ENCODE measurements around the gene GNA12. TPM values are rescaled to one million over a fixed set of nuclear protein-coding genes. Genes with fewer than 3 reads are reported as not detected.

GNA12 gene
- total RNA-seq, 1 experiment from 2014 or later: 15.0 TPM

- POLR2A ChIA-PET (ENCODE audit: unreplicated experiment): interaction anchor here (0.5 to 0.6 kb wide), 2 partner anchors 18 to 78 kb away, joined by 3 read pairs; no protein-coding TSS in a partner anchor
- Histone ChIP-seq H3K27ac (ENCODE audit: low read length) (peak overlapping the region; percentile 92), H3K36me3 (ENCODE audit: low read depth, low read length) (no peaks in the 10 kb centered on the region), H3K4me1 (ENCODE audit: insufficient read depth, low read length) (peaks cover 41% of the 10 kb centered on the region), H3F3A (ENCODE audit: low read length, unreplicated experiment) (peaks cover 4% of the 10 kb centered on the region), H2AFZ (ENCODE audit: low read length) (no peak overlapping the region), H3K4me3 (ENCODE audit: low read length) (peak overlapping the region; percentile 56), H3K9me2 (replicated peaks; ENCODE audit: low read length) (no peaks in the 10 kb centered on the region), H3K4me2 (ENCODE audit: low read length) (peak overlapping the region; percentile 84), H3K27me3 (ENCODE audit: low read length) (no peaks in the 10 kb centered on the region), H3K9me3 (ENCODE audit: low read length) (no peaks in the 10 kb centered on the region), H3K9ac (ENCODE audit: low read length) (peak overlapping the region; percentile 74), H4K20me1 (ENCODE audit: low read length) (no peaks in the 10 kb centered on the region), H3K79me2 (ENCODE audit: low read length) (peaks cover 92% of the 10 kb centered on the region)
- intact Hi-C loops (cut with micrococcal nuclease): loop anchor here (1.0 to 5.0 kb wide), 4 partner anchors 19 to 44 kb away; partner anchors contain the start of gene GNA12
- BruUV-seq (replicated peaks): no TSS peak
- ATAC-seq: peak; percentile 52
- TF ChIP-seq CTCF (conservative IDR thresholded peaks at IDR 0.05; ENCODE audit: low read depth, low read length) (no peak), EZH2 (IDR thresholded peaks at IDR 0.05; ENCODE audit: low read length, unreplicated experiment) (no peak), EZH2phosphoT487 (IDR thresholded peaks at IDR 0.05; ENCODE audit: borderline replicate concordance, low read length) (no peak)
- peak; percentile 59 for DNase-seq
- CTCF ChIA-PET: interaction anchor here (0.6 to 1.2 kb wide), 7 partner anchors 19 to 74 kb away, joined by 3 to 5 read pairs (median 3); no protein-coding TSS in a partner anchor
These were observed 42.0 kb downstream of the GNA12 start for GRCh38 chr7:2802101-2802500.

- ChIA-PET POLR2A (ENCODE audit: unreplicated experiment) (interaction anchor here (0.5 to 0.6 kb wide), 2 partner anchors 19 to 73 kb away, joined by 3 read pairs; no protein-coding TSS in a partner anchor), CTCF (interaction anchor here (0.6 to 1.1 kb wide), 4 partner anchors 19 to 679 kb away, joined by 3 to 5 read pairs (median 3); no protein-coding TSS in a partner anchor)
- H3K9me3 ChIP-seq (ENCODE audit: low read length): no peaks in the 10 kb centered on the region
- H2AFZ ChIP-seq (ENCODE audit: low read length): peak overlapping the region; percentile 19; the same call in 1 of the 2 replicates
- H3K4me3 ChIP-seq (ENCODE audit: low read length): peak overlapping the region; percentile 56
- peak; percentile 58 for DNase-seq
- H3K27me3 ChIP-seq (ENCODE audit: low read length): no peaks in the 10 kb centered on the region
- H3K79me2 ChIP-seq (ENCODE audit: low read length): peaks cover 92% of the 10 kb centered on the region
- BruUV-seq (replicated peaks): no TSS peak
- peaks cover 41% of the 10 kb centered on the region for H3K4me1 ChIP-seq (ENCODE audit: insufficient read depth, low read length)
- H3F3A ChIP-seq (ENCODE audit: low read length, unreplicated experiment): peaks cover 4% of the 10 kb centered on the region
- H3K9me2 ChIP-seq (replicated peaks; ENCODE audit: low read length): no peaks in the 10 kb centered on the region
- intact Hi-C loops (cut with micrococcal nuclease): loop anchor here (5.0 kb wide), 1 partner anchor 41 kb away; the partner anchor contains the start of gene GNA12
- H3K9ac ChIP-seq (ENCODE audit: low read length): peak overlapping the region; percentile 74
- H3K36me3 ChIP-seq (ENCODE audit: low read depth, low read length): no peaks in the 10 kb centered on the region
- no peak for TF ChIP-seq EZH2phosphoT487 (IDR thresholded peaks at IDR 0.05; ENCODE audit: borderline replicate concordance, low read length)
- TF ChIP-seq CTCF (conservative IDR thresholded peaks at IDR 0.05; ENCODE audit: low read depth, low read length): no peak
- TF ChIP-seq EZH2 (IDR thresholded peaks at IDR 0.05; ENCODE audit: low read length, unreplicated experiment): no peak
- peak overlapping the region; percentile 84 for H3K4me2 ChIP-seq (ENCODE audit: low read length)
- H4K20me1 ChIP-seq (ENCODE audit: low read length): no peaks in the 10 kb centered on the region
- peak overlapping the region; percentile 92 for H3K27ac ChIP-seq (ENCODE audit: low read length)
- ATAC-seq: no peak
These were observed 43.0 kb downstream of the GNA12 start for GRCh38 chr7:2800931-2801688.

Data from PC-3 (cell line).